K562 (cell line): ENCODE data around the gene RNF145. TPM values are rescaled to one million over a fixed set of nuclear protein-coding genes. Genes with fewer than 3 reads are reported as not detected.

Experiments used
- ARID1B ChIP-seq: fragments of 450-650 bp; IDR thresholded peaks from 2 replicates; pipeline ENCODE4 v1.6.1; 2016; ENCODE audit warnings: antibody characterized with exemption, mild to moderate bottlenecking, inconsistent platforms
- CBX1 ChIP-seq: sonication (generic); IDR thresholded peaks from 2 replicates; pipeline ENCODE4 v1.6.1; 2016; ENCODE audit warnings: antibody characterized with exemption, low read depth, mild to moderate bottlenecking
- CEBPZ ChIP-seq: fragments of 150-350 bp; IDR thresholded peaks from 2 replicates; pipeline ENCODE4 v1.6.1; 2014; ENCODE audit warnings: low read depth, mild to moderate bottlenecking, low read length, borderline replicate concordance
- CTBP1 ChIP-seq: fragments of 450-650 bp; IDR thresholded peaks from 2 replicates; pipeline ENCODE4 v1.6.1; 2016; ENCODE audit warnings: borderline replicate concordance
- EP400 ChIP-seq: fragments of 450-650 bp; IDR thresholded peaks from 2 replicates; pipeline ENCODE4 v1.6.1; 2017; ENCODE audit warnings: antibody characterized with exemption, mild to moderate bottlenecking, moderate library complexity
- NR2C2 ChIP-seq, 2 experiments: fragments of 200-800 bp in 1 of 2; sonication (Bioruptor generic) in 1 of 2; sonication (generic) in 1 of 2; formaldehyde crosslinking in 1 of 2; IDR thresholded peaks; 2 replicates each; pipeline versions ENCODE4 v1.6.1 to v1.8.0; 2016 to 2022; ENCODE audit warnings: mild to moderate bottlenecking in 1 of 2, missing compliant biosample characterization in 1 of 2, missing genetic modification characterization in 1 of 2, missing genetic modification reagents in 1 of 2
- PBX2 ChIP-seq, 2 experiments: IDR thresholded peaks in 1 of 2; conservative IDR thresholded peaks in 1 of 2; 2 replicates each; pipeline ENCODE4 v1.6.1; 2016; ENCODE audit warnings: low read depth in 2 of 2, mild to moderate bottlenecking in 1 of 2, missing compliant biosample characterization in 1 of 2, missing genetic modification characterization in 1 of 2, moderate library complexity in 1 of 2
- RFX7 ChIP-seq: fragments of 250-450 bp; sonication (Bioruptor Pico); IDR thresholded peaks from 2 replicates; pipeline ENCODE4 v1.5.1; 2021; ENCODE audit warnings: mild to moderate bottlenecking
- RUNX1 ChIP-seq: sonication (generic); IDR thresholded peaks from 2 replicates; pipeline ENCODE4 v1.6.1; 2016; ENCODE audit warnings: antibody characterized with exemption, low read depth
- XRCC5 ChIP-seq: fragments of 200-400 bp; formaldehyde crosslinking; IDR thresholded peaks from 2 replicates; pipeline ENCODE4 v1.6.1; 2017; ENCODE audit warnings: low read depth, mild to moderate bottlenecking, low read length
- ZNF445 ChIP-seq: fragments of 250-450 bp; sonication (Bioruptor Pico); IDR thresholded peaks from 2 replicates; pipeline ENCODE4 v1.4.0; 2020; ENCODE audit warnings: low read depth, mild to moderate bottlenecking, moderate library complexity
- polyA plus RNA-seq, 8 experiments: library from polyadenylated mRNA; depleted of rRNA in 4 of 8; stranded (reverse) in 5 of 8; unstranded in 3 of 8; fragments of >200 nt; fragmentation: Nextera tagmentation in 2 of 8; fragmentation: Illumina TruSeq in 1 of 8; extraction: Ambion mirVana in 2 of 8; extraction: Trizol in 1 of 8; gene quantifications; 2 replicates each; pipeline versions ENCODE4 v1.2.1 to v1.2.3, GENCODE V29; 2011 to 2014; ENCODE audit warnings: inconsistent platforms in 1 of 8, missing spikeins in 1 of 8
- total RNA-seq, 7 experiments: library from RNA; depleted of rRNA in 6 of 7; stranded (reverse); fragments of >200 nt in 6 of 7; fragmentation: Illumina TruSeq in 2 of 7; extraction: Trizol in 2 of 7; gene quantifications; 2 replicates each; pipeline versions ENCODE4 v1.2.1 to v1.2.3, GENCODE V29; 2011 to 2021; ENCODE audit warnings: low replicate concordance in 1 of 7
- TF ChIP-seq, protein P1 (sequence below): fragments of 450-650 bp; IDR thresholded peaks from 2 replicates; pipeline ENCODE4 v1.6.1; 2016
- TF ChIP-seq, protein P2 (sequence below): fragments of 250-450 bp; sonication (Bioruptor Pico); IDR thresholded peaks from 2 replicates; pipeline ENCODE4 v1.9.0; 2021; ENCODE audit warnings: mild to moderate bottlenecking, inconsistent platforms
- TF ChIP-seq, protein P3 (sequence below): fragments of 250-450 bp; sonication (Bioruptor Pico); IDR thresholded peaks from 2 replicates; pipeline ENCODE4 v1.8.0; 2022; ENCODE audit warnings: moderate library complexity, mild to moderate bottlenecking, inconsistent platforms

The RNF145 gene
- total and polyA plus RNA-seq, 9 of the 15 experiments (the other 6 are each of a cell fraction or from before 2014, with no cell fraction given), result 13.6 to 40.7 (median 25.4) TPM

GRCh38 chr5:159240301-159240870 lies 31.0 kb upstream of the RNF145 start (continued):
- TF ChIP-seq CEBPZ (no peak), CTBP1 (peak; percentile 90), ZNF445 (CRISPR knock-in tag) (no peak), RUNX1 (no peak), EP400 (peak; percentile 13; the same call in 1 of the 2 replicates), PBX2 (CRISPR knock-in tag; IDR thresholded peaks at IDR 0.05; ENCODE audit: low read depth) (no peak), PBX2 (tag; conservative IDR thresholded peaks at IDR 0.05; ENCODE audit: low read depth) (peak; percentile 37), ARID1B (peak; percentile 64; the same call in 1 of the 2 replicates), CBX1 (no peak), NR2C2 (CRISPR knock-in tag; IDR thresholded peaks at IDR 0.05) (no peak), NR2C2 (tag; IDR thresholded peaks at IDR 0.05) (peak; percentile 38; the same call in 1 of the 2 replicates), RFX7 (no peak), XRCC5 (no peak)
- TF ChIP-seq, protein P1, sequence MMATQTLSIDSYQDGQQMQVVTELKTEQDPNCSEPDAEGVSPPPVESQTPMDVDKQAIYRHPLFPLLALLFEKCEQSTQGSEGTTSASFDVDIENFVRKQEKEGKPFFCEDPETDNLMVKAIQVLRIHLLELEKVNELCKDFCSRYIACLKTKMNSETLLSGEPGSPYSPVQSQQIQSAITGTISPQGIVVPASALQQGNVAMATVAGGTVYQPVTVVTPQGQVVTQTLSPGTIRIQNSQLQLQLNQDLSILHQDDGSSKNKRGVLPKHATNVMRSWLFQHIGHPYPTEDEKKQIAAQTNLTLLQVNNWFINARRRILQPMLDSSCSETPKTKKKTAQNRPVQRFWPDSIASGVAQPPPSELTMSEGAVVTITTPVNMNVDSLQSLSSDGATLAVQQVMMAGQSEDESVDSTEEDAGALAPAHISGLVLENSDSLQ, result peak; percentile 37
- TF ChIP-seq, protein P2, sequence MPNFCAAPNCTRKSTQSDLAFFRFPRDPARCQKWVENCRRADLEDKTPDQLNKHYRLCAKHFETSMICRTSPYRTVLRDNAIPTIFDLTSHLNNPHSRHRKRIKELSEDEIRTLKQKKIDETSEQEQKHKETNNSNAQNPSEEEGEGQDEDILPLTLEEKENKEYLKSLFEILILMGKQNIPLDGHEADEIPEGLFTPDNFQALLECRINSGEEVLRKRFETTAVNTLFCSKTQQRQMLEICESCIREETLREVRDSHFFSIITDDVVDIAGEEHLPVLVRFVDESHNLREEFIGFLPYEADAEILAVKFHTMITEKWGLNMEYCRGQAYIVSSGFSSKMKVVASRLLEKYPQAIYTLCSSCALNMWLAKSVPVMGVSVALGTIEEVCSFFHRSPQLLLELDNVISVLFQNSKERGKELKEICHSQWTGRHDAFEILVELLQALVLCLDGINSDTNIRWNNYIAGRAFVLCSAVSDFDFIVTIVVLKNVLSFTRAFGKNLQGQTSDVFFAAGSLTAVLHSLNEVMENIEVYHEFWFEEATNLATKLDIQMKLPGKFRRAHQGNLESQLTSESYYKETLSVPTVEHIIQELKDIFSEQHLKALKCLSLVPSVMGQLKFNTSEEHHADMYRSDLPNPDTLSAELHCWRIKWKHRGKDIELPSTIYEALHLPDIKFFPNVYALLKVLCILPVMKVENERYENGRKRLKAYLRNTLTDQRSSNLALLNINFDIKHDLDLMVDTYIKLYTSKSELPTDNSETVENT (CRISPR knock-in tag), result no peak
- TF ChIP-seq, protein P3, sequence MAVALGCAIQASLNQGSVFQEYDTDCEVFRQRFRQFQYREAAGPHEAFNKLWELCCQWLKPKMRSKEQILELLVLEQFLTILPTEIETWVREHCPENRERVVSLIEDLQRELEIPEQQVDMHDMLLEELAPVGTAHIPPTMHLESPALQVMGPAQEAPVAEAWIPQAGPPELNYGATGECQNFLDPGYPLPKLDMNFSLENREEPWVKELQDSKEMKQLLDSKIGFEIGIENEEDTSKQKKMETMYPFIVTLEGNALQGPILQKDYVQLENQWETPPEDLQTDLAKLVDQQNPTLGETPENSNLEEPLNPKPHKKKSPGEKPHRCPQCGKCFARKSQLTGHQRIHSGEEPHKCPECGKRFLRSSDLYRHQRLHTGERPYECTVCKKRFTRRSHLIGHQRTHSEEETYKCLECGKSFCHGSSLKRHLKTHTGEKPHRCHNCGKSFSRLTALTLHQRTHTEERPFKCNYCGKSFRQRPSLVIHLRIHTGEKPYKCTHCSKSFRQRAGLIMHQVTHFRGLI (CRISPR knock-in tag), result no peak
